HG02610 (cell line): ENCODE results near the gene PRF1.

Experiments used
- ATAC-seq: cut with Tn5 transposase; IDR thresholded peaks from one replicate; pipeline ENCODE4 v1.9.1; 2021; ENCODE audit warnings: mild to moderate bottlenecking, moderate library complexity; ENCODE audit not compliant: unreplicated experiment

Gene PRF1

GRCh38 chr10:70579234-70580002, 23.1 kb downstream of the PRF1 start:
- peak; percentile 27 for ATAC-seq

GRCh38 chr10:70578371-70578947, 24.1 kb downstream of the PRF1 start:
- peak; percentile 70 for ATAC-seq

- no peak for ATAC-seq
Measured at GRCh38 chr10:70576803-70577517, 25.6 kb downstream of the PRF1 start.

- ATAC-seq: peak; percentile 35
Measured at GRCh38 chr10:70575874-70576802, 26.4 kb downstream of the PRF1 start.

GRCh38 chr10:70575486-70575873, 27.1 kb downstream of the PRF1 start:
- no peak for ATAC-seq

- no peak for ATAC-seq
Measured at GRCh38 chr10:70573599-70574506, 28.7 kb downstream of the PRF1 start.

GRCh38 chr10:70571636-70572439, 30.7 kb downstream of the PRF1 start:
- ATAC-seq: no peak

- ATAC-seq: no peak
Measured at GRCh38 chr10:70571236-70571635, 31.3 kb downstream of the PRF1 start.

- no peak for ATAC-seq
Measured at GRCh38 chr10:70568781-70569495, 33.6 kb downstream of the PRF1 start.

- ATAC-seq: no peak
Measured at GRCh38 chr10:70568113-70568512, 34.4 kb downstream of the PRF1 start.

- ATAC-seq: no peak
Measured at GRCh38 chr10:70567603-70568002, 34.9 kb downstream of the PRF1 start.

- no peak for ATAC-seq
Measured at GRCh38 chr10:70566515-70567290, 35.8 kb downstream of the PRF1 start.

GRCh38 chr10:70565556-70566514, 36.7 kb downstream of the PRF1 start:
- ATAC-seq: no peak

GRCh38 chr10:70564901-70565351, 37.6 kb downstream of the PRF1 start:
- ATAC-seq: no peak

GRCh38 chr10:70564113-70564725, 38.3 kb downstream of the PRF1 start:
- no peak for ATAC-seq

GRCh38 chr10:70563230-70563629, 39.3 kb downstream of the PRF1 start:
- ATAC-seq: no peak
